Spleen (tissue), 11 donors: ENCODE results near the gene NEURL1. TPM values are rescaled to one million over a fixed set of nuclear protein-coding genes. Genes with fewer than 3 reads are reported as not detected.

Experiments used
- DNase-seq: peaks from one replicate; pipeline ENCODE4 v3.0.0-alpha.2; 2020
- H3K27ac ChIP-seq, 8 donors: fragments of 200-600 bp; sonication (generic) in 7 of 8; 1 replicate in 4 of 8; 2 replicates in 4 of 8; pipeline versions ENCODE4 v1.5.0 to v1.8.0; 2016 to 2021; ENCODE audit warnings: inconsistent platforms in 4 of 8, mild to moderate bottlenecking in 4 of 8, moderate library complexity in 1 of 8
- H3K27me3 ChIP-seq, 7 donors: fragments of 200-600 bp; sonication (generic) in 6 of 7; replicated peaks in 1 of 7; 1 replicate in 4 of 7; 2 replicates in 3 of 7; pipeline versions ENCODE4 v1.5.0 to v1.8.0; 2016 to 2021; ENCODE audit warnings: inconsistent platforms in 3 of 7, mild to moderate bottlenecking in 1 of 7
- H3K36me3 ChIP-seq, 6 donors: fragments of 200-600 bp; sonication (generic) in 5 of 6; 1 replicate in 4 of 6; 2 replicates in 2 of 6; pipeline versions ENCODE4 v1.5.0 to v1.8.0; 2016 to 2021; ENCODE audit warnings: inconsistent platforms in 2 of 6
- H3K4me1 ChIP-seq, 6 donors: fragments of 200-600 bp; sonication (generic) in 5 of 6; 1 replicate in 3 of 6; 2 replicates in 3 of 6; pipeline versions ENCODE4 v1.5.0 to v1.8.0; 2016 to 2021; ENCODE audit warnings: inconsistent platforms in 3 of 6
- H3K4me3 ChIP-seq, 8 donors: fragments of 200-600 bp; sonication (generic) in 7 of 8; 1 replicate in 4 of 8; 2 replicates in 4 of 8; pipeline versions ENCODE4 v1.5.0 to v1.8.0; 2016 to 2021; ENCODE audit warnings: inconsistent platforms in 4 of 8, mild to moderate bottlenecking in 4 of 8, moderate library complexity in 2 of 8
- H3K9me3 ChIP-seq, 8 donors: fragments of 200-600 bp; sonication (generic) in 7 of 8; 1 replicate in 4 of 8; 2 replicates in 4 of 8; pipeline versions ENCODE4 v1.5.0 to v1.8.0; 2016 to 2021; ENCODE audit warnings: inconsistent platforms in 4 of 8
- POLR2A ChIP-seq, 3 donors: fragments of 450-650 bp; IDR thresholded peaks; one replicate each; pipeline ENCODE4 v1.5.1; 2017; ENCODE audit warnings: antibody characterized with exemption in 3 of 3, mild to moderate bottlenecking in 1 of 3
- POLR2AphosphoS5 ChIP-seq, 3 donors: sonication (generic); formaldehyde crosslinking; IDR thresholded peaks; one replicate each; pipeline ENCODE4 v1.5.1; 2017; ENCODE audit warnings: antibody characterized with exemption in 3 of 3
- WGBS, 5 donors: extraction: QIAGEN DNeasy Blood & Tissue Kit in 3 of 5; methylation state at CpG; one replicate each; pipeline versions ENCODE4 v1.1.5 to v1.1.7; 2013 to 2018; 5-methylcytosine and 5-hydroxymethylcytosine counted together
- intact Hi-C: fragments of 100-400 bp; cut with DNase I; formaldehyde crosslinking; loops from one replicate; pipeline ENCODE4 v1.15.0; 2023; ENCODE audit warnings: low total_unique reads
- polyA plus RNA-seq, 3 donors: library from polyadenylated mRNA; stranded (reverse); fragments of 200-250 nt; gene quantifications; one replicate each; pipeline ENCODE4 v1.2.1, GENCODE V29; 2013
- total RNA-seq, 7 donors: library from RNA; depleted of rRNA in 3 of 7; stranded (reverse); fragments of >200 nt in 3 of 7; fragmentation: NEBNext Ultra II Directional in 4 of 7; extraction: Animal tissue kit (Norgen Biotek cat#: 25700) in 4 of 7; gene quantifications; one replicate each; pipeline versions ENCODE4 v1.1.0 to v1.2.1, GENCODE V29; 2016 to 2021
- TF ChIP-seq, protein P1 (sequence below), 11 experiments: fragments of 200-600 bp in 7 of 11; fragments of 450-650 bp in 4 of 11; sonication (generic) in 4 of 11; IDR thresholded peaks in 8 of 11; conservative IDR thresholded peaks in 3 of 11; 1 replicate in 7 of 11; 2 replicates in 4 of 11; pipeline versions ENCODE4 v1.4.0 to v1.8.0; 2016 to 2021; ENCODE audit warnings: antibody characterized with exemption in 11 of 11, inconsistent platforms in 4 of 11, mild to moderate bottlenecking in 1 of 11
- donor health status: healthy with polysubstance abuse.
- donor health status: DM: no; HTN: no; CAD: no; lungs with moderate emphysema.
- donor health status: DM: no; HTN: no; CAD: no.
- donor health status: Bipolar disorder and iron deficiency.
- donor health status: healthy.
- donor health status: DM: no; HTN: no; CAD: no.
- donor health status: DM: yes; HTN: yes; CAD: no.

The NEURL1 gene
- total and polyA plus RNA-seq, 10 donors = 0.43 to 3.6 (median 2.3) TPM

DNA sequence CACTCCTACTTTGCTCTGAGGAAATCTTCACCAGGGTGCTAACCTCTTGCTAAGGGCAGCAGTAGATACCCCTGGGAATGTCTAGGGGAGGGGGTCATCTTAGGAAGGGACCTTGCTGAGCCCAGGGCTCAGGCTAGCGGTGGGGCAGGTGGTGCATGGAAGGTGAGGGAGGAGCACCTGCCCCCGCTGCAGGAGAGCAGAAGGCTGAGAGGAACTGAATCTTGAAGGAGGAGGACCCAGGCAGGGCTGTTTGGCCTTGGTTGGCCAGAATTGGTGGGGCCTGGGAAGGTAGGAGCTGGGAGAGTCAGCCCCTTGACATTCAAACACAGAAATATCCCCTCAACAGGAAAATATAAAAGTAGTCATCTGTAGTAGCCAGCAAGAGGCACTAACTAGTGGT is 21.5 kb upstream of the NEURL1 start:
- Histone ChIP-seq H3K4me1 (peaks cover 16 to 64% (median 38%) of the 10 kb centered on the region in 6 donors), H3K9me3 (no peaks in the 10 kb centered on the region), H3K27me3 (no peaks in the 10 kb centered on the region), H3K4me3 (peak overlapping the region in 1 of 8 donors; percentile 49), H3K36me3 (no peaks in the 10 kb centered on the region), H3K27ac (peak overlapping the region; percentile 32 to 90 (median 73))
- no peak for DNase-seq
- TF ChIP-seq POLR2AphosphoS5 (IDR thresholded peaks at IDR 0.05) (peak in 1 of 3 donors; percentile 48), POLR2A (IDR thresholded peaks at IDR 0.05) (no peak)
- TF ChIP-seq, protein P1, sequence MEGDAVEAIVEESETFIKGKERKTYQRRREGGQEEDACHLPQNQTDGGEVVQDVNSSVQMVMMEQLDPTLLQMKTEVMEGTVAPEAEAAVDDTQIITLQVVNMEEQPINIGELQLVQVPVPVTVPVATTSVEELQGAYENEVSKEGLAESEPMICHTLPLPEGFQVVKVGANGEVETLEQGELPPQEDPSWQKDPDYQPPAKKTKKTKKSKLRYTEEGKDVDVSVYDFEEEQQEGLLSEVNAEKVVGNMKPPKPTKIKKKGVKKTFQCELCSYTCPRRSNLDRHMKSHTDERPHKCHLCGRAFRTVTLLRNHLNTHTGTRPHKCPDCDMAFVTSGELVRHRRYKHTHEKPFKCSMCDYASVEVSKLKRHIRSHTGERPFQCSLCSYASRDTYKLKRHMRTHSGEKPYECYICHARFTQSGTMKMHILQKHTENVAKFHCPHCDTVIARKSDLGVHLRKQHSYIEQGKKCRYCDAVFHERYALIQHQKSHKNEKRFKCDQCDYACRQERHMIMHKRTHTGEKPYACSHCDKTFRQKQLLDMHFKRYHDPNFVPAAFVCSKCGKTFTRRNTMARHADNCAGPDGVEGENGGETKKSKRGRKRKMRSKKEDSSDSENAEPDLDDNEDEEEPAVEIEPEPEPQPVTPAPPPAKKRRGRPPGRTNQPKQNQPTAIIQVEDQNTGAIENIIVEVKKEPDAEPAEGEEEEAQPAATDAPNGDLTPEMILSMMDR (IDR thresholded peaks at IDR 0.05 in 8 of 11, conservative IDR thresholded peaks at IDR 0.05 in 3 of 11) = no peak
- 60 to 73% (median 62%) methylated on average over 2 of the region's 2 CpGs for WGBS, 5 donors
- intact Hi-C loops = no loop called here

DNA sequence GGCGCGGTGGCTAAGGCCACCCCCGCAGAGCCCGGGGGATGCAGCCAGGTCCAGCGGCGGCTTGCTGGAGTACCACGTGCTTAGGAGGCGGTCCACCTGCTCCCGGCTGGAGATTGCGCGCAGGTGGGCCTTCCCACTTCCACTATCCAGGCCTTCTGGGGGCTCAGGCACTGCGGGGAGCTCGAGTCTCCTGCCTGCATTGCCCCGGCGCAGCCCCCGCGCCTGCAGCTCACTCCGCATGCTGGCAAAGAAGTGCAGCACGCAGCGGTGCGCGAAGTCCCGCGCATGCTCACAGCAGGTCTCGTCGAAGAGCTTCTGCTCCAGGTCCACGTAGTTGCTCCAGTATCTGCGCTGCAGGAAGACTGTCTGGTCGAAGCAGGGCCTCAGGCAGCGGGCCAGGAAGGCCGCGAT is 20.2 kb upstream of the NEURL1 start:
- Histone ChIP-seq H3K4me1 (peaks cover 16 to 56% (median 31%) of the 10 kb centered on the region in 6 donors), H3K4me3 (no peak overlapping the region), H3K27ac (peak overlapping the region in 2 of 8 donors; percentile 74 to 90), H3K9me3 (no peaks in the 10 kb centered on the region), H3K27me3 (no peaks in the 10 kb centered on the region), H3K36me3 (no peaks in the 10 kb centered on the region)
- TF ChIP-seq POLR2AphosphoS5 (IDR thresholded peaks at IDR 0.05) = no peak
- TF ChIP-seq POLR2A (IDR thresholded peaks at IDR 0.05) = no peak
- TF ChIP-seq, protein P1 (IDR thresholded peaks at IDR 0.05 in 8 of 11, conservative IDR thresholded peaks at IDR 0.05 in 3 of 11) = no peak
- intact Hi-C loops = no loop called here
- 87 to 90% (median 88%) methylated on average over 19 to 32 of the region's 32 CpGs for WGBS, 5 donors
- DNase-seq = no peak

DNA sequence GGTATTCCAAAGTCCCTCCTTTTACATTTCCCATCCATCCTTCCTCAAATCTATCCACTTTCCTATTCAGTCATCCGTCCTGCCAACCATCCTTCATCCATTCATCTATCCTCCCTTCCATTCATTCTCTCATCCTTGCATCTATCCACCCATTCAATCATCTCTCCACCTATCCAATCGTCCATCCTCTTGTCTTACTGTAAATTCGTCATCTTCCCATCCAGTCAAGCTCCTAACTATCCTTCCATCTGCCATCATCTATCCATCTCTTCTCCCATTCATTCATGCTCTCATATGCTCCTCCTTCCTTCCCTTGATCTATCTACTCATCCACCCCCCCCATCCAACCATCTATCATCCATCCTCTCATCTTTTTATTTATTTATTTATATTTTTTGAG is 19.4 kb upstream of the NEURL1 start:
- WGBS, 5 donors = 88 to 97% (median 92%) methylated on average over 3 of the region's 3 CpGs
- no peak for DNase-seq
- TF ChIP-seq, protein P1 (IDR thresholded peaks at IDR 0.05 in 8 of 11, conservative IDR thresholded peaks at IDR 0.05 in 3 of 11) = no peak
- no peak for TF ChIP-seq POLR2A (IDR thresholded peaks at IDR 0.05)
- TF ChIP-seq POLR2AphosphoS5 (IDR thresholded peaks at IDR 0.05) = no peak
- H3K4me1 ChIP-seq = peaks cover 16 to 50% (median 30%) of the 10 kb centered on the region in 6 donors
- H3K9me3 ChIP-seq = no peaks in the 10 kb centered on the region
- H3K36me3 ChIP-seq = no peaks in the 10 kb centered on the region
- no peak overlapping the region for H3K27ac ChIP-seq
- H3K4me3 ChIP-seq = no peak overlapping the region
- H3K27me3 ChIP-seq = no peaks in the 10 kb centered on the region
- intact Hi-C loops = no loop called here

DNA sequence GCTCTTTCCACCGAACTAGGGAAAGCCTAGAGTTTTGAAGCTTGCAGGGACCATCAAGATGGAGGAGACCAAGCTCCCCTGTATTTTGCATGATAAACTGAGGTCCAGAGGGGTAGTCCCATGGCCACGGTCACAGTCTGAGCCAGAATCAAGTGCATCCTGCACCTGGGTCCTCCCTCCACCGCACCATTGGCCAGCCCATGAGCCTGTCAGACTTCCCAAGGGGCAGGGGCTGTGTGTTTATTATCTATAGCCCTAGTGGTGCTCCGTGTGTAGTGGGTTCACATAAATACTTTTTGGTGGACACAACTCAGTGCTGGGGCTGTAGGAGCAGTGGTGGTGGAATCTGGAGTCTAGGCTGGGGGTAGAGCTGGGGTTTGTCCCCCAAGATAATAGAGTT is 18.1 kb upstream of the NEURL1 start:
- H3K27me3 ChIP-seq = no peaks in the 10 kb centered on the region
- TF ChIP-seq, protein P1 (IDR thresholded peaks at IDR 0.05 in 8 of 11, conservative IDR thresholded peaks at IDR 0.05 in 3 of 11) = no peak
- TF ChIP-seq POLR2AphosphoS5 (IDR thresholded peaks at IDR 0.05) = no peak
- TF ChIP-seq POLR2A (IDR thresholded peaks at IDR 0.05) = no peak
- H3K4me1 ChIP-seq = peaks cover 16 to 42% (median 31%) of the 10 kb centered on the region in 6 donors
- no peak for DNase-seq
- 81 to 94% (median 87%) methylated on average over 2 to 4 of the region's 4 CpGs for WGBS, 5 donors
- H3K27ac ChIP-seq = no peak overlapping the region
- H3K36me3 ChIP-seq = no peaks in the 10 kb centered on the region
- intact Hi-C loops = no loop called here
- no peaks in the 10 kb centered on the region for H3K9me3 ChIP-seq
- H3K4me3 ChIP-seq = no peak overlapping the region
